ENCODE data around the gene ALPK3.

Gene ALPK3

GRCh38 chr15:84845631-84846030 lies 28.5 kb downstream of the ALPK3 start:
- peak; percentile 6 for DNase-seq (ENCODE audit: low read depth, low spot score)

- DNase-seq (ENCODE audit: low read depth, low spot score) = no peak
Observed at GRCh38 chr15:84846269-84846668, 29.1 kb downstream of the ALPK3 start.

GRCh38 chr15:84847382-84847781 lies 30.2 kb downstream of the ALPK3 start:
- no peak for DNase-seq (ENCODE audit: low read depth, low spot score)

GRCh38 chr15:84852212-84852611 lies 35.1 kb downstream of the ALPK3 start:
- DNase-seq (ENCODE audit: low read depth, low spot score) = no peak

- no peak for DNase-seq (ENCODE audit: low read depth, low spot score)
Observed at GRCh38 chr15:84855136-84855535, 38.0 kb downstream of the ALPK3 start.

- DNase-seq (ENCODE audit: low read depth, low spot score) = no peak
Observed at GRCh38 chr15:84855765-84856164, 38.6 kb downstream of the ALPK3 start.

- no peak for DNase-seq (ENCODE audit: low read depth, low spot score)
Observed at GRCh38 chr15:84856731-84857417, 39.7 kb downstream of the ALPK3 start.

GRCh38 chr15:84857418-84858004 lies 40.4 kb downstream of the ALPK3 start:
- no peak for DNase-seq (ENCODE audit: low read depth, low spot score)

GRCh38 chr15:84858231-84858630 lies 41.1 kb downstream of the ALPK3 start:
- no peak for DNase-seq (ENCODE audit: low read depth, low spot score)

- DNase-seq (ENCODE audit: low read depth, low spot score) = no peak
Observed at GRCh38 chr15:84859144-84859543, 42.0 kb downstream of the ALPK3 start.

- DNase-seq (ENCODE audit: low read depth, low spot score) = no peak
Observed at GRCh38 chr15:84859651-84860050, 42.5 kb downstream of the ALPK3 start.

GRCh38 chr15:84861781-84862180 lies 44.6 kb downstream of the ALPK3 start:
- DNase-seq (ENCODE audit: low read depth, low spot score) = no peak

GRCh38 chr15:84862214-84862975 lies 45.2 kb downstream of the ALPK3 start:
- DNase-seq (ENCODE audit: low read depth, low spot score) = no peak

GRCh38 chr15:84863565-84864443 lies 46.6 kb downstream of the ALPK3 start:
- DNase-seq (ENCODE audit: low read depth, low spot score) = no peak

GRCh38 chr15:84864444-84864795 lies 47.3 kb downstream of the ALPK3 start:
- DNase-seq (ENCODE audit: low read depth, low spot score) = no peak

GRCh38 chr15:84865074-84865569 lies 48.0 kb downstream of the ALPK3 start:
- DNase-seq (ENCODE audit: low read depth, low spot score) = no peak

GRCh38 chr15:84868037-84868880 lies 51.1 kb downstream of the ALPK3 start:
- no peak for DNase-seq (ENCODE audit: low read depth, low spot score)

GRCh38 chr15:84869510-84869909 lies 52.4 kb downstream of the ALPK3 start:
- DNase-seq (ENCODE audit: low read depth, low spot score) = no peak

- no peak for DNase-seq (ENCODE audit: low read depth, low spot score)
Observed at GRCh38 chr15:84871428-84871985, 54.4 kb downstream of the ALPK3 start.
